GM23248 (cell line): ENCODE results near the gene SUSD4.

Experiments used
- EZH2 ChIP-seq: fragments of 200-600 bp; sonication (generic); IDR thresholded peaks from 2 replicates; pipeline ENCODE4 v1.6.1; 2018; ENCODE audit warnings: antibody characterized with exemption, mild to moderate bottlenecking; ENCODE audit not compliant: insufficient read depth, poor library complexity, severe bottlenecking
- EZH2phosphoT487 ChIP-seq: fragments of 200-600 bp; sonication (generic); IDR thresholded peaks from 2 replicates; pipeline ENCODE4 v1.6.1; 2018; ENCODE audit warnings: antibody characterized with exemption, moderate library complexity, mild to moderate bottlenecking, low read depth; ENCODE audit not compliant: insufficient read depth

- TF ChIP-seq EZH2 (no peak), EZH2phosphoT487 (no peak)
Measured at GRCh38 chr1:223307544-223307943, 56.4 kb downstream of the SUSD4 start.
